ENCODE measurements around the gene LCP1.

- TF ChIP-seq CTCF (IDR thresholded peaks at IDR 0.05) (no peak), POLR2A (IDR thresholded peaks at IDR 0.05) (no peak)
These were observed 99.7 kb downstream of the LCP1 start for GRCh38 chr13:46082324-46082723.
